H9 (cell line): ENCODE results near the gene KIF9. TPM values are rescaled to one million over a fixed set of nuclear protein-coding genes. Genes with fewer than 3 reads are reported as not detected.

ENCODE experiments used
- DNase-seq: peaks from one replicate; pipeline ENCODE4 v3.0.0-alpha.2; 2017
- H2AFZ ChIP-seq: one replicate; pipeline ENCODE4 v1.6.1; 2013; ENCODE audit warnings: mild to moderate bottlenecking, low read length, control low read depth, moderate library complexity
- H2AK5ac ChIP-seq: 2 replicates; pipeline ENCODE4 v1.6.1; 2013; ENCODE audit warnings: low read length, control low read depth, mixed read lengths; ENCODE audit not compliant: insufficient read length
- H2BK120ac ChIP-seq: one replicate; pipeline ENCODE4 v1.6.1; 2013; ENCODE audit warnings: low read depth, mild to moderate bottlenecking, low read length, control low read depth, inconsistent platforms; ENCODE audit not compliant: poor library complexity, severe bottlenecking
- H2BK12ac ChIP-seq: 2 replicates; pipeline ENCODE4 v1.6.1; 2013; ENCODE audit warnings: low read length, control low read depth, mixed read lengths, low read depth; ENCODE audit not compliant: insufficient read length
- H2BK15ac ChIP-seq: 2 replicates; pipeline ENCODE4 v1.6.1; 2013; ENCODE audit warnings: low read depth, low read length, control low read depth
- H2BK20ac ChIP-seq: one replicate; pipeline ENCODE4 v1.6.1; 2013; ENCODE audit warnings: low read depth, mild to moderate bottlenecking, low read length, control low read depth, inconsistent platforms; ENCODE audit not compliant: poor library complexity, severe bottlenecking
- H2BK5ac ChIP-seq: 2 replicates; pipeline ENCODE4 v1.6.1; 2013; ENCODE audit warnings: low read length, control low read depth, mixed read lengths; ENCODE audit not compliant: insufficient read length
- H3K14ac ChIP-seq: 2 replicates; pipeline ENCODE4 v1.6.1; 2013; ENCODE audit warnings: low read length, control low read depth; ENCODE audit not compliant: insufficient read depth
- H3K18ac ChIP-seq: 2 replicates; pipeline ENCODE4 v1.6.1; 2013; ENCODE audit warnings: low read depth, mild to moderate bottlenecking, mixed read lengths, low read length, control low read depth; ENCODE audit not compliant: insufficient read length
- H3K23ac ChIP-seq: 2 replicates; pipeline ENCODE4 v1.6.1; 2013; ENCODE audit warnings: low read length, control low read depth, mixed read lengths, low read depth; ENCODE audit not compliant: insufficient read length
- H3K23me2 ChIP-seq: 2 replicates; pipeline ENCODE4 v1.6.1; 2013; ENCODE audit warnings: low read depth, mild to moderate bottlenecking, mixed read lengths, low read length, control low read depth; ENCODE audit not compliant: insufficient read length, poor library complexity, severe bottlenecking
- H3K27ac ChIP-seq: 2 replicates; pipeline ENCODE4 v1.5.1; 2013; ENCODE audit warnings: low read length, control low read depth, mixed read lengths, low read depth; ENCODE audit not compliant: insufficient read length
- H3K27me3 ChIP-seq: 2 replicates; pipeline ENCODE4 v1.6.1; 2013; ENCODE audit warnings: low read length, control low read depth, inconsistent platforms; ENCODE audit not compliant: insufficient read depth
- H3K4ac ChIP-seq: 2 replicates; pipeline ENCODE4 v1.6.1; 2013; ENCODE audit warnings: low read depth, mild to moderate bottlenecking, control low read depth, inconsistent platforms, low read length, moderate library complexity
- H3K4me1 ChIP-seq: 2 replicates; pipeline ENCODE4 v1.6.1; 2013; ENCODE audit warnings: low read length, control low read depth, inconsistent platforms; ENCODE audit not compliant: insufficient read depth
- H3K4me2 ChIP-seq: 2 replicates; pipeline ENCODE4 v1.6.1; 2013; ENCODE audit warnings: low read length, control low read depth, mixed read lengths; ENCODE audit not compliant: insufficient read length, insufficient read depth
- H3K56ac ChIP-seq: 2 replicates; pipeline ENCODE4 v1.6.1; 2013; ENCODE audit warnings: low read depth, mild to moderate bottlenecking, mixed read lengths, low read length, control low read depth; ENCODE audit not compliant: insufficient read length
- H3K79me1 ChIP-seq: 2 replicates; pipeline ENCODE4 v1.6.1; 2013; ENCODE audit warnings: low read depth, mild to moderate bottlenecking, moderate library complexity, low read length, control low read depth, inconsistent platforms; ENCODE audit not compliant: insufficient read depth, poor library complexity, severe bottlenecking
- H3K79me2 ChIP-seq: 2 replicates; pipeline ENCODE4 v1.6.1; 2013; ENCODE audit warnings: low read length, control low read depth, inconsistent platforms; ENCODE audit not compliant: insufficient read depth
- H3K9ac ChIP-seq: 2 replicates; pipeline ENCODE4 v1.6.1; 2013; ENCODE audit warnings: low read length, control low read depth, mixed read lengths; ENCODE audit not compliant: insufficient read length; ENCODE audit errors: extremely low read depth
- H3K9me3 ChIP-seq: one replicate; pipeline ENCODE4 v1.6.1; 2013; ENCODE audit warnings: low read depth, low read length, inconsistent platforms; ENCODE audit not compliant: control insufficient read depth
- H3T11ph ChIP-seq: one replicate; pipeline ENCODE4 v1.6.1; 2013; ENCODE audit warnings: mild to moderate bottlenecking, low read length, control low read depth, inconsistent platforms
- H4K20me1 ChIP-seq: one replicate; pipeline ENCODE4 v1.6.1; 2013; ENCODE audit not compliant: control insufficient read depth, insufficient read length, insufficient read depth
- H4K5ac ChIP-seq: 2 replicates; pipeline ENCODE4 v1.6.1; 2013; ENCODE audit warnings: low read depth, mild to moderate bottlenecking, mixed read lengths, low read length, control low read depth; ENCODE audit not compliant: insufficient read length
- H4K8ac ChIP-seq: replicated peaks from 2 replicates; pipeline ENCODE4 v1.6.1; 2013; ENCODE audit warnings: low read length, control low read depth, mixed read lengths, low read depth; ENCODE audit not compliant: insufficient read length
- H4K91ac ChIP-seq: 2 replicates; pipeline ENCODE4 v1.6.1; 2013; ENCODE audit warnings: low read depth, mild to moderate bottlenecking, moderate library complexity, mixed read lengths, low read length, control low read depth; ENCODE audit not compliant: insufficient read length
- H3K27ac Mint-ChIP-seq, 3 experiments: 2 replicates in 2 of 3; 3 replicates in 1 of 3; pipeline ENCODE4 v1.8.0; 2020 to 2021; ENCODE audit warnings: mixed read lengths in 3 of 3, mild to moderate bottlenecking in 1 of 3, moderate library complexity in 1 of 3
- H3K27me3 Mint-ChIP-seq: 2 replicates; pipeline ENCODE4 v1.8.0; 2021; ENCODE audit warnings: low read depth, mild to moderate bottlenecking, moderate library complexity, mixed read lengths
- H3K36me3 Mint-ChIP-seq, 3 experiments: 2 replicates in 2 of 3; 3 replicates in 1 of 3; pipeline ENCODE4 v1.8.0; 2020 to 2021; ENCODE audit warnings: low read depth in 3 of 3, mixed read lengths in 3 of 3; ENCODE audit not compliant: insufficient read depth in 1 of 3
- H3K4me1 Mint-ChIP-seq, 2 experiments: 2 replicates each; pipeline ENCODE4 v1.8.0; 2020; ENCODE audit warnings: mixed read lengths in 2 of 2
- H3K4me3 Mint-ChIP-seq, 2 experiments: 2 replicates in 1 of 2; 3 replicates in 1 of 2; pipeline ENCODE4 v1.8.0; 2020 to 2021; ENCODE audit warnings: mild to moderate bottlenecking in 2 of 2, mixed read lengths in 2 of 2, moderate library complexity in 1 of 2
- H3K9me3 Mint-ChIP-seq, 2 experiments: 2 replicates in 1 of 2; 3 replicates in 1 of 2; pipeline ENCODE4 v1.8.0; 2020; ENCODE audit warnings: mild to moderate bottlenecking in 2 of 2, mixed read lengths in 2 of 2, moderate library complexity in 1 of 2
- CTCF ChIP-seq: fragments of 200-600 bp; sonication (generic); conservative IDR thresholded peaks from 3 replicates; pipeline ENCODE4 v1.8.0; 2021; ENCODE audit warnings: antibody characterized with exemption, mild to moderate bottlenecking
- WGBS: extraction: QIAGEN DNeasy Blood & Tissue Kit; methylation state at CpG from one replicate; pipeline ENCODE4 v1.1.7; 2013; ENCODE audit warnings: missing lambda C conversion rate, low lambda C conversion rate, mixed read lengths; ENCODE audit not compliant: insufficient read length; ENCODE audit errors: extremely low coverage; 5-methylcytosine and 5-hydroxymethylcytosine counted together
- total RNA-seq: library from RNA; stranded (reverse); gene quantifications from 2 replicates; pipeline ENCODE4 v1.2.1, GENCODE V29; 2021

The KIF9 gene
- total RNA-seq, 1 experiment from 2014 or later, result 8.4 TPM

GRCh38 chr3:47228088-47228487 is 54.5 kb downstream of the KIF9 start:
- Histone ChIP-seq H3K9ac (no peak overlapping the region), H4K20me1 (peaks cover 3% of the 10 kb centered on the region), H2BK12ac (no peak overlapping the region), H2BK5ac (no peak overlapping the region), H3K23ac (no peak overlapping the region), H3T11ph (no peak overlapping the region), H3K9me3 (no peaks in the 10 kb centered on the region), H3K79me2 (no peaks in the 10 kb centered on the region), H2BK120ac (no peak overlapping the region), H3K27ac (no peak overlapping the region), H3K56ac (no peak overlapping the region), H2AFZ (no peak overlapping the region), H3K4ac (no peak overlapping the region), H2AK5ac (no peak overlapping the region), H4K5ac (no peak overlapping the region), H3K14ac (no peak overlapping the region; the same call in 1 of the 2 replicates), H4K8ac (no peak overlapping the region), H3K4me2 (no peak overlapping the region), H3K79me1 (no peaks in the 10 kb centered on the region), H2BK20ac (no peak overlapping the region), H3K18ac (no peak overlapping the region), H3K23me2 (no peaks in the 10 kb centered on the region), H3K4me1 (no peaks in the 10 kb centered on the region), H3K27me3 (no peaks in the 10 kb centered on the region), H4K91ac (no peak overlapping the region), H2BK15ac (no peak overlapping the region)
- Mint-ChIP-seq H3K9me3 (no peaks in the 10 kb centered on the region), H3K36me3 (no peaks in the 10 kb centered on the region), H3K27ac (peak overlapping the region in 1 of 3 experiments; percentile 24; a peak in 2 of 7 replicates), H3K27me3 (no peaks in the 10 kb centered on the region), H3K4me3 (no peak overlapping the region), H3K4me1 (peaks cover 10 to 13% of the 10 kb centered on the region in 2 experiments)
- TF ChIP-seq CTCF, result no peak
- DNase-seq, result no peak
- no CpG with 5 or more reads among the region's 1 CpG for WGBS
